Gastrocnemius medialis (tissue), 4 donors: Measurements from ENCODE around the gene RILPL1. TPM values are rescaled to one million over a fixed set of nuclear protein-coding genes. Genes with fewer than 3 reads are reported as not detected.

Experiments
- ATAC-seq, 2 donors: fragments of 150-250 bp; one replicate each; pipeline ENCODE4 v1.9.1; 2016
- DNase-seq, 2 donors: peaks; one replicate each; pipeline ENCODE4 v3.0.0-alpha.2; 2019
- H3K27ac ChIP-seq, 4 donors: fragments of 200-600 bp; sonication (generic); 1 replicate in 1 of 4; 2 replicates in 3 of 4; pipeline ENCODE4 v1.5.1; 2016 to 2018; ENCODE audit warnings: mild to moderate bottlenecking in 2 of 4, moderate library complexity in 1 of 4
- H3K27me3 ChIP-seq, 3 donors: fragments of 200-600 bp; sonication (generic) in 2 of 3; 1 replicate in 1 of 3; 2 replicates in 2 of 3; pipeline versions ENCODE4 v1.5.1 to v1.6.0; 2016 to 2019; ENCODE audit warnings: mild to moderate bottlenecking in 1 of 3, moderate library complexity in 1 of 3
- H3K36me3 ChIP-seq, 2 donors: fragments of 200-600 bp; sonication (generic) in 1 of 2; one replicate each; pipeline ENCODE4 v1.5.1; 2017 to 2018
- H3K4me1 ChIP-seq, 2 donors: fragments of 200-600 bp; sonication (generic) in 1 of 2; one replicate each; pipeline ENCODE4 v1.5.1; 2016 to 2017; ENCODE audit warnings: mild to moderate bottlenecking in 2 of 2
- H3K4me3 ChIP-seq, 4 donors: fragments of 200-600 bp; sonication (generic) in 3 of 4; 1 replicate in 1 of 4; 2 replicates in 3 of 4; pipeline ENCODE4 v1.5.1; 2016 to 2019; ENCODE audit warnings: mild to moderate bottlenecking in 2 of 4
- H3K9me3 ChIP-seq, 3 donors: fragments of 200-600 bp; sonication (generic) in 2 of 3; 1 replicate in 1 of 3; 2 replicates in 2 of 3; pipeline ENCODE4 v1.5.1; 2016 to 2019
- CTCF ChIP-seq, 5 experiments: fragments of 450-650 bp in 3 of 5; fragments of 200-600 bp in 2 of 5; sonication (generic) in 2 of 5; IDR thresholded peaks in 4 of 5; conservative IDR thresholded peaks in 1 of 5; 1 replicate in 4 of 5; 2 replicates in 1 of 5; pipeline ENCODE4 v1.5.1; 2016 to 2019; ENCODE audit warnings: antibody characterized with exemption in 5 of 5, mild to moderate bottlenecking in 3 of 5, moderate library complexity in 3 of 5
- POLR2A ChIP-seq, 2 donors: fragments of 450-650 bp; IDR thresholded peaks; one replicate each; pipeline ENCODE4 v1.6.1; 2017; ENCODE audit warnings: antibody characterized with exemption in 2 of 2, mild to moderate bottlenecking in 2 of 2, moderate library complexity in 2 of 2
- in situ Hi-C, 4 donors: fragments of 200-750 bp; cut with MboI; loops; one replicate each; pipeline versions ENCODE4 v1.15.0 to v1.8.0; 2017; ENCODE audit warnings: low sequenced_read_pairs in 4 of 4
- intact Hi-C: fragments of 100-400 bp; cut with DNase I; formaldehyde crosslinking; loops from one replicate; pipeline ENCODE4 v1.15.1; 2023; ENCODE audit warnings: low total_unique reads
- total RNA-seq, 4 donors: library from RNA; depleted of rRNA; stranded (reverse); fragments of >200 nt; gene quantifications; one replicate each; pipeline versions ENCODE4 v1.1.0 to v1.2.3, GENCODE V29; 2016

RILPL1 gene
- total RNA-seq, 4 donors from 2014 or later, result 33.4 to 65.3 (median 40.6) TPM

- Histone ChIP-seq H3K4me3 (peak overlapping the region in 1 of 4 donors; percentile 89), H3K36me3 (peaks cover 0 to 6% of the 10 kb centered on the region in 2 donors), H3K9me3 (no peaks in the 10 kb centered on the region), H3K27me3 (no peaks in the 10 kb centered on the region), H3K4me1 (peaks cover 26 to 38% of the 10 kb centered on the region in 2 donors), H3K27ac (peak overlapping the region; percentile 83 to 89 (median 86))
- ATAC-seq (peak; percentile 76), DNase-seq (peak; percentile 80 to 83)
- in situ Hi-C loops (no loop called here), intact Hi-C loops (loop anchor here (5.0 kb wide), 3 partner anchors 54 to 74 kb away; partner anchors contain the start of genes DDX55 and SNRNP35)
- TF ChIP-seq POLR2A (IDR thresholded peaks at IDR 0.05) (peak; percentile 30 to 44), CTCF (IDR thresholded peaks at IDR 0.05 in 4 of 5, conservative IDR thresholded peaks at IDR 0.05 in 1 of 5) (no peak)
Observed at GRCh38 chr12:123531091-123531490, 2.4 kb downstream of the RILPL1 start.

- no peaks in the 10 kb centered on the region for H3K27me3 ChIP-seq
- peak overlapping the region; percentile 83 to 89 (median 86) for H3K27ac ChIP-seq
- peaks cover 26 to 38% of the 10 kb centered on the region in 2 donors for H3K4me1 ChIP-seq
- DNase-seq, result no peak
- intact Hi-C loops (loop anchor here (5.0 kb wide), 3 partner anchors 53 to 73 kb away; partner anchors contain the start of genes DDX55 and SNRNP35), in situ Hi-C loops (no loop called here)
- TF ChIP-seq POLR2A (IDR thresholded peaks at IDR 0.05) (no peak), CTCF (IDR thresholded peaks at IDR 0.05 in 4 of 5, conservative IDR thresholded peaks at IDR 0.05 in 1 of 5) (no peak)
- H3K9me3 ChIP-seq, result no peaks in the 10 kb centered on the region
- ATAC-seq, result no peak
- peaks cover 0 to 6% of the 10 kb centered on the region in 2 donors for H3K36me3 ChIP-seq
- H3K4me3 ChIP-seq, result no peak overlapping the region
Observed at GRCh38 chr12:123530668-123531067, 2.9 kb downstream of the RILPL1 start.

GRCh38 chr12:123529686-123530085, 3.8 kb downstream of the RILPL1 start:
- DNase-seq (no peak), ATAC-seq (no peak)
- Histone ChIP-seq H3K27ac (peak overlapping the region; percentile 83 to 89 (median 86)), H3K36me3 (peaks cover 0 to 6% of the 10 kb centered on the region in 2 donors), H3K4me1 (peaks cover 26 to 38% of the 10 kb centered on the region in 2 donors), H3K4me3 (no peak overlapping the region), H3K27me3 (no peaks in the 10 kb centered on the region), H3K9me3 (no peaks in the 10 kb centered on the region)
- TF ChIP-seq POLR2A (IDR thresholded peaks at IDR 0.05) (no peak), CTCF (IDR thresholded peaks at IDR 0.05 in 4 of 5, conservative IDR thresholded peaks at IDR 0.05 in 1 of 5) (no peak)
- intact Hi-C loops (loop anchor here (5.0 kb wide), 3 partner anchors 52 to 73 kb away; partner anchors contain the start of genes DDX55 and SNRNP35), in situ Hi-C loops (no loop called here)

- no peak overlapping the region for H3K4me3 ChIP-seq
- in situ Hi-C loops (no loop called here), intact Hi-C loops (no loop called here)
- H3K4me1 ChIP-seq, result peaks cover 26 to 35% of the 10 kb centered on the region in 2 donors
- peak overlapping the region; percentile 36 to 89 (median 84) for H3K27ac ChIP-seq
- TF ChIP-seq POLR2A (IDR thresholded peaks at IDR 0.05), result no peak
- no peak for TF ChIP-seq CTCF (IDR thresholded peaks at IDR 0.05 in 4 of 5, conservative IDR thresholded peaks at IDR 0.05 in 1 of 5)
- H3K27me3 ChIP-seq, result no peaks in the 10 kb centered on the region
- DNase-seq (no peak), ATAC-seq (no peak)
- no peaks in the 10 kb centered on the region for H3K9me3 ChIP-seq
- H3K36me3 ChIP-seq, result peaks cover 0 to 8% of the 10 kb centered on the region in 2 donors
Observed at GRCh38 chr12:123528858-123529257, 4.7 kb downstream of the RILPL1 start.
